Measurements from ENCODE around the gene MIAT. TPM values are rescaled to one million over a fixed set of nuclear protein-coding genes. Genes with fewer than 3 reads are reported as not detected.

Gene MIAT
- total and polyA plus RNA-seq, 8 donors = under 0.01 to 29.8 (median 0.41) TPM

- H3K27ac ChIP-seq = no peak overlapping the region
- intact Hi-C loops (cut with DNase I; ENCODE audit: low total_unique reads) = no loop called here
Measured at GRCh38 chr22:26615149-26615548, 42.2 kb upstream of the MIAT start.

GRCh38 chr22:26615830-26616435, 41.5 kb upstream of the MIAT start:
- DNase-seq = no peak
- TF ChIP-seq POLR2AphosphoS5 (IDR thresholded peaks at IDR 0.05) (no peak), EP300 (IDR thresholded peaks at IDR 0.05) (no peak), POLR2A (IDR thresholded peaks at IDR 0.05) (no peak), CTCF (IDR thresholded peaks at IDR 0.05) (no peak)
- no peak overlapping the region for H3K27ac ChIP-seq
- H3K27me3 ChIP-seq = peaks cover 0 to 70% (median 0%) of the 10 kb centered on the region in 3 donors
- intact Hi-C loops (cut with DNase I; ENCODE audit: low total_unique reads) = no loop called here
- WGBS, 5 donors = 70 to 81% (median 73%) methylated on average over 11 of the region's 11 CpGs
- no peak overlapping the region for H3K4me3 ChIP-seq
- no peaks in the 10 kb centered on the region for H3K36me3 ChIP-seq
- H3K4me1 ChIP-seq = peaks cover 0 to 5% (median 0%) of the 10 kb centered on the region in 4 donors
- H3K9me3 ChIP-seq = no peaks in the 10 kb centered on the region

More at GRCh38 chr22:26615149-26615548, 42.2 kb upstream of the MIAT start:
- TF ChIP-seq POLR2AphosphoS5 (IDR thresholded peaks at IDR 0.05) (no peak), EP300 (IDR thresholded peaks at IDR 0.05) (no peak), POLR2A (IDR thresholded peaks at IDR 0.05) (no peak), CTCF (IDR thresholded peaks at IDR 0.05) (no peak)
- Histone ChIP-seq H3K4me1 (peaks cover 0 to 5% (median 0%) of the 10 kb centered on the region in 4 donors), H3K4me3 (no peak overlapping the region), H3K36me3 (no peaks in the 10 kb centered on the region), H3K27me3 (peaks cover 0 to 70% (median 0%) of the 10 kb centered on the region in 3 donors), H3K9me3 (no peaks in the 10 kb centered on the region)
- 42 to 51% (median 47%) methylated on average over 5 of the region's 5 CpGs for WGBS, 5 donors
- no peak for DNase-seq

- H3K27ac ChIP-seq = no peak overlapping the region
- WGBS, 5 donors = 36 to 59% (median 54%) methylated on average over 2 of the region's 2 CpGs
- no peak overlapping the region for H3K4me3 ChIP-seq
- DNase-seq = no peak
- peaks cover 0 to 5% (median 0%) of the 10 kb centered on the region in 4 donors for H3K4me1 ChIP-seq
- no peaks in the 10 kb centered on the region for H3K36me3 ChIP-seq
- peaks cover 0 to 70% (median 0%) of the 10 kb centered on the region in 3 donors for H3K27me3 ChIP-seq
- no peaks in the 10 kb centered on the region for H3K9me3 ChIP-seq
- intact Hi-C loops (cut with DNase I; ENCODE audit: low total_unique reads) = no loop called here
- TF ChIP-seq POLR2AphosphoS5 (IDR thresholded peaks at IDR 0.05) (no peak), POLR2A (IDR thresholded peaks at IDR 0.05) (no peak), CTCF (IDR thresholded peaks at IDR 0.05) (no peak)
Measured at GRCh38 chr22:26616650-26617049, 40.7 kb upstream of the MIAT start.

GRCh38 chr22:26617271-26618199, 39.9 kb upstream of the MIAT start, which contains the start of gene CRYBB1:
CRYBB1 (minus strand) TSS chr22:26618027; CDS start chr22:26616319, 1,708 bp downstream.
- no peaks in the 10 kb centered on the region for H3K36me3 ChIP-seq
- H3K27me3 ChIP-seq = peaks cover 0 to 70% (median 0%) of the 10 kb centered on the region in 3 donors
- no peak within 1 kb of the TSS for H3K27ac ChIP-seq
- H3K4me3 ChIP-seq = no peak within 1 kb of the TSS
- 53 to 63% (median 59%) methylated on average over 7 of the region's 7 CpGs for WGBS, 5 donors
- peaks cover 0 to 5% (median 0%) of the 10 kb centered on the region in 4 donors for H3K4me1 ChIP-seq
- intact Hi-C loops (cut with DNase I; ENCODE audit: low total_unique reads) = no loop called here
- no peak for DNase-seq
- TF ChIP-seq POLR2AphosphoS5 (IDR thresholded peaks at IDR 0.05) (no peak), POLR2A (IDR thresholded peaks at IDR 0.05) (no peak), CTCF (IDR thresholded peaks at IDR 0.05) (no peak), EP300 (IDR thresholded peaks at IDR 0.05) (no peak)
- H3K9me3 ChIP-seq = no peaks in the 10 kb centered on the region
